C4-2B (cell line): ENCODE results near the gene PPP1R10.

ENCODE experiments used
- CTCF ChIP-seq: fragments of 450-650 bp; conservative IDR thresholded peaks from 2 replicates; pipeline ENCODE4 v1.5.1; 2017; ENCODE audit warnings: mild to moderate bottlenecking
- ZFX ChIP-seq: fragments of 450-650 bp; IDR thresholded peaks from 2 replicates; pipeline ENCODE4 v1.6.1; 2017

GRCh38 chr6:30614843-30615218 is 2.2 kb downstream of the PPP1R10 start:
- no peak for TF ChIP-seq CTCF
- no peak for TF ChIP-seq ZFX
